SJSA1 (cell line): ENCODE data around the gene RPP21. TPM values are rescaled to one million over a fixed set of nuclear protein-coding genes. Genes with fewer than 3 reads are reported as not detected.

Experiments
- DNase-seq, 2 experiments: peaks; one replicate each; pipeline ENCODE4 v3.0.0-alpha.2; 2015 to 2020; ENCODE audit warnings: low spot score in 2 of 2, low read depth in 1 of 2
- H3K27ac ChIP-seq: fragments of 250-450 bp; sonication (Bioruptor Pico); 2 replicates; pipeline ENCODE4 v1.5.1; 2020; ENCODE audit warnings: mild to moderate bottlenecking, moderate library complexity
- H3K27me3 ChIP-seq: fragments of 250-450 bp; sonication (Bioruptor Pico); replicated peaks from 2 replicates; pipeline ENCODE4 v1.5.1; 2020; ENCODE audit warnings: mild to moderate bottlenecking, moderate library complexity
- H3K36me3 ChIP-seq: fragments of 250-450 bp; sonication (Bioruptor Pico); 2 replicates; pipeline ENCODE4 v1.5.1; 2020; ENCODE audit warnings: mild to moderate bottlenecking
- H3K4me1 ChIP-seq: fragments of 250-450 bp; sonication (Bioruptor Pico); replicated peaks from 2 replicates; pipeline ENCODE4 v1.6.1; 2021; ENCODE audit warnings: mild to moderate bottlenecking
- H3K4me3 ChIP-seq: fragments of 250-450 bp; sonication (Bioruptor Pico); 2 replicates; pipeline ENCODE4 v1.5.1; 2020; ENCODE audit warnings: mild to moderate bottlenecking
- H3K9me3 ChIP-seq: fragments of 250-450 bp; sonication (Bioruptor Pico); replicated peaks from 2 replicates; pipeline ENCODE4 v1.5.1; 2020; ENCODE audit warnings: mild to moderate bottlenecking
- total RNA-seq: library from RNA; depleted of rRNA; stranded (reverse); fragments of >200 nt; shearing (Covaris generic); gene quantifications from 2 replicates; pipeline ENCODE4 v1.2.3, GENCODE V29; 2014

RPP21 gene
- total RNA-seq, 1 experiment from 2014 or later = 41.0 TPM

GRCh38 chr6:30323806-30324205, 21.1 kb upstream of the RPP21 start:
- Histone ChIP-seq H3K36me3 (peaks cover 20% of the 10 kb centered on the region), H3K27me3 (no peaks in the 10 kb centered on the region), H3K27ac (peak overlapping the region; percentile 59), H3K9me3 (no peaks in the 10 kb centered on the region), H3K4me1 (peaks cover 39% of the 10 kb centered on the region), H3K4me3 (no peak overlapping the region)
- no peak for DNase-seq

- peaks cover 20% of the 10 kb centered on the region for H3K36me3 ChIP-seq
- H3K4me1 ChIP-seq = peaks cover 39% of the 10 kb centered on the region
- H3K27me3 ChIP-seq = no peaks in the 10 kb centered on the region
- peak overlapping the region; percentile 95 for H3K4me3 ChIP-seq
- H3K27ac ChIP-seq = peak overlapping the region; percentile 91
- peak; percentile 31 to 61 for DNase-seq
- no peaks in the 10 kb centered on the region for H3K9me3 ChIP-seq
Observed at GRCh38 chr6:30325150-30325872, 19.6 kb upstream of the RPP21 start.

GRCh38 chr6:30325873-30326525, 19.0 kb upstream of the RPP21 start:
- peak overlapping the region; percentile 91 for H3K27ac ChIP-seq
- no peaks in the 10 kb centered on the region for H3K27me3 ChIP-seq
- peak in 1 of 2 experiments; percentile 54 for DNase-seq
- peaks cover 25% of the 10 kb centered on the region for H3K36me3 ChIP-seq
- peak overlapping the region; percentile 95 for H3K4me3 ChIP-seq
- H3K4me1 ChIP-seq = peaks cover 39% of the 10 kb centered on the region
- H3K9me3 ChIP-seq = no peaks in the 10 kb centered on the region

- Histone ChIP-seq H3K4me1 (peaks cover 38% of the 10 kb centered on the region), H3K27ac (peak within 1 kb of the TSS; percentile 91), H3K9me3 (no peaks in the 10 kb centered on the region), H3K36me3 (peaks cover 26% of the 10 kb centered on the region), H3K4me3 (peak within 1 kb of the TSS; percentile 95), H3K27me3 (no peaks in the 10 kb centered on the region)
- DNase-seq = peak; percentile 85 to 96
Observed at GRCh38 chr6:30326526-30327231, 18.3 kb upstream of the RPP21 start, which contains the start of gene TRIM39. Gene TRIM39 (plus strand): TSS chr6:30326927. CDS start chr6:30329318, 2,391 bp downstream.

GRCh38 chr6:30327232-30327746, 17.7 kb upstream of the RPP21 start:
- H3K27me3 ChIP-seq = no peaks in the 10 kb centered on the region
- peak overlapping the region; percentile 95 for H3K4me3 ChIP-seq
- H3K36me3 ChIP-seq = peaks cover 28% of the 10 kb centered on the region
- peaks cover 32% of the 10 kb centered on the region for H3K4me1 ChIP-seq
- no peaks in the 10 kb centered on the region for H3K9me3 ChIP-seq
- DNase-seq = no peak
- H3K27ac ChIP-seq = peak overlapping the region; percentile 91

GRCh38 chr6:30328397-30328796, 16.6 kb upstream of the RPP21 start:
- DNase-seq = no peak
- Histone ChIP-seq H3K27ac (no peak overlapping the region), H3K4me3 (no peak overlapping the region), H3K4me1 (peaks cover 23% of the 10 kb centered on the region), H3K9me3 (no peaks in the 10 kb centered on the region), H3K36me3 (peaks cover 29% of the 10 kb centered on the region), H3K27me3 (no peaks in the 10 kb centered on the region)

GRCh38 chr6:30329331-30329730, 15.6 kb upstream of the RPP21 start:
- no peak for DNase-seq
- Histone ChIP-seq H3K27ac (no peak overlapping the region), H3K27me3 (no peaks in the 10 kb centered on the region), H3K4me3 (no peak overlapping the region), H3K9me3 (no peaks in the 10 kb centered on the region), H3K4me1 (peaks cover 15% of the 10 kb centered on the region), H3K36me3 (peaks cover 36% of the 10 kb centered on the region)

- peaks cover 48% of the 10 kb centered on the region for H3K36me3 ChIP-seq
- H3K27ac ChIP-seq = no peak overlapping the region
- no peak for DNase-seq
- no peaks in the 10 kb centered on the region for H3K27me3 ChIP-seq
- H3K4me1 ChIP-seq = peaks cover 5% of the 10 kb centered on the region; the same call in 1 of the 2 replicates
- H3K4me3 ChIP-seq = no peak overlapping the region
- H3K9me3 ChIP-seq = no peaks in the 10 kb centered on the region
Observed at GRCh38 chr6:30331981-30332380, 13.0 kb upstream of the RPP21 start.

- DNase-seq = no peak
- Histone ChIP-seq H3K4me1 (no peaks in the 10 kb centered on the region), H3K4me3 (no peak overlapping the region), H3K27ac (no peak overlapping the region), H3K36me3 (peaks cover 65% of the 10 kb centered on the region), H3K9me3 (no peaks in the 10 kb centered on the region), H3K27me3 (no peaks in the 10 kb centered on the region)
Observed at GRCh38 chr6:30334075-30334783, 10.7 kb upstream of the RPP21 start.

GRCh38 chr6:30340589-30341054, 4.3 kb upstream of the RPP21 start:
- no peak for DNase-seq
- H3K4me3 ChIP-seq = no peak overlapping the region
- no peaks in the 10 kb centered on the region for H3K27me3 ChIP-seq
- peaks cover 51% of the 10 kb centered on the region for H3K36me3 ChIP-seq
- no peaks in the 10 kb centered on the region for H3K9me3 ChIP-seq
- no peaks in the 10 kb centered on the region; the same call in 1 of the 2 replicates for H3K4me1 ChIP-seq
- no peak overlapping the region for H3K27ac ChIP-seq

- Histone ChIP-seq H3K4me1 (peaks cover 3% of the 10 kb centered on the region; the same call in 1 of the 2 replicates), H3K9me3 (no peaks in the 10 kb centered on the region), H3K4me3 (no peak overlapping the region), H3K36me3 (peaks cover 48% of the 10 kb centered on the region), H3K27me3 (no peaks in the 10 kb centered on the region), H3K27ac (no peak overlapping the region)
- DNase-seq = no peak
Observed at GRCh38 chr6:30341218-30341617, 3.7 kb upstream of the RPP21 start.

- Histone ChIP-seq H3K9me3 (no peaks in the 10 kb centered on the region), H3K27ac (no peak overlapping the region), H3K27me3 (no peaks in the 10 kb centered on the region), H3K4me3 (no peak overlapping the region), H3K4me1 (peaks cover 3% of the 10 kb centered on the region; the same call in 1 of the 2 replicates), H3K36me3 (peaks cover 47% of the 10 kb centered on the region)
- no peak for DNase-seq
Observed at GRCh38 chr6:30341728-30342127, 3.2 kb upstream of the RPP21 start.
